SH-SY5Y (cell line): ENCODE results near the gene APOE.

Experiments
- GATA2 ChIP-seq: IDR thresholded peaks from 2 replicates; pipeline ENCODE4 v1.6.1; 2011; ENCODE audit warnings: mild to moderate bottlenecking, low read depth, low read length
- GATA3 ChIP-seq: IDR thresholded peaks from 2 replicates; pipeline ENCODE4 v1.6.1; 2011; ENCODE audit warnings: low read depth, mild to moderate bottlenecking, low read length, moderate library complexity

DNA sequence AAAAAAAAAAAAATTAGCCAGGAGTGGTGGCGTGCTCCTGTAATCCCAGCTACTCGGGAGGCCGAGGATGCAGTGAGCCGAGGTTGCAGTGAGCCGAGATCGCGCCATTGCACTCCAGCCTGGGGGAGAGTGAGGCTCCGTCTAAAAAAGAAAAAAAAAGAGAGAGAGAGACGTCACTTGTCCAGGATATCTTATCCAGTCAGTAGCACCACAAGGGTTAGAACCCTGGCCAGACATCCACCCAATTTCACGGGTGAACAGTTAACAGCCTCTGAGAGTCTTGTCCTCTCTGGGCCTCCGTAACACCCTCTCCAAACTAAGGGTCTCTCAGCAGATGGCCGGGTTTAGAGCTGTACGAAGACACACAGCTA is 48.7 kb downstream of the APOE start:
- no peak for TF ChIP-seq GATA3
- TF ChIP-seq GATA2, result no peak
